ENCODE measurements around the gene NCOA7.

NCOA7 gene

DNA sequence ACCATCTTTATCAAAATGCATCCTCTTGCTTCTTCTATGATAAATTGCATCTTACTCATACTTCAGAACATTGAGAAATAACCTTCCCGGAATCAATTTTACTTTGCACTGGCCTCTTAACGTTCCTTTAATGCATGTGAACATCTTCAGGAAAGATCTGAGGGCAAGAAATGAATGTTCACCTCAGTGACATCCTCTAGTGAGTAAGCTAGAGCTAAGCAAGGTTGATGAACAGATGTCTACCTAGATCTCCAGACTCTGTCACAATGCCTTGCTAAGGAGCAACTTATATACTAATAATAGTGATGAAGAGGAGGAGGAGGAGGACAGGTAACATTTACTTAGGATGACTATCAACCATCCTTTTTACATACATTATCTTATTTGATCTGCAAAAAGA is 149.0 kb downstream of the NCOA7 start:
- H3K4me3 ChIP-seq (ENCODE audit: low read depth, low read length) = no peak overlapping the region
- DNase-seq (ENCODE audit: low read depth) = no peak
- in situ Hi-C loops (cut with HindIII; ENCODE audit: low sequenced_read_pairs) = no loop called here
- TF ChIP-seq CTCF (IDR thresholded peaks at IDR 0.05; ENCODE audit: low read depth, low read length, missing control alignments) = no peak

DNA sequence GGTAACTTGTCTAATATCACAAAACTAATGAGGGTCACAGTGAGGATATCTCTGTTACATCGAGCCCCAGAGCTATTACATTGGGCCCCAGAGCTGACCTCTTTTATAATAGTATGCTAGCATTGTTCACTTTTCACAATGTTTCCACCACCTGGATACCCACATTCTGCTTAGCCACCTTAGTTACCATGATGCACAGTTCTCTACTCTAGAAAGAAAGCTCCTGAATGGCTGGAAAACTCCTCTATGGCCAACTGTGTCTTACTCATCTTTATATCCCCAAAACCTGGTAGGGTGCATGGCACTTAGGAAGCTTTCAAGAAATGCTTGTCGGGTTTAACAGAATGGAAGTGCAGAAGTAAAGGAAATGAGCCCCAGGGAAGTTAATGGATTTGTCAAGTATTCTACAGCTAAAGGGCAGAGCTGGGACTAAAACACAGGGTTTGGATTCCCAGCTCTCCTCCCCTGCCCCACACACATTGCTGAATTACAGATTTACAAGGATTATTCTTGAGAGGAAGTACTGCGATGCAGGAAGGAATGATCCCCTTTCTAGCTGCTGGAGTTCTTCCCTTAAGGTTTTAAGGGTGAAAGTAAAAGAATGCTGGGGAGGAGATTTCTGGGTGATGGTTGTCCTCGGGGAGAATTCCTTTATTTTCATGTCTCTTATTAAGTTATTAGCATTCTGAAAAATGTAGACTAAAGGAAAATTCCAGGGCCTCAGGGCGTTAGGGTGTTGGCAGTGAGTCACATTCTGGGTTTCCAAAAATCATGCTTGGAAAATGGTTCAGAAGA is 149.7 kb downstream of the NCOA7 start:
- TF ChIP-seq CTCF (IDR thresholded peaks at IDR 0.05; ENCODE audit: low read depth, low read length, missing control alignments) = no peak
- no peak overlapping the region for H3K4me3 ChIP-seq (ENCODE audit: low read depth, low read length)
- no peak for DNase-seq (ENCODE audit: low read depth)
- in situ Hi-C loops (cut with HindIII; ENCODE audit: low sequenced_read_pairs) = no loop called here

GRCh38 chr6:125942672-125943527 is 152.1 kb downstream of the NCOA7 start:
- no peak for TF ChIP-seq CTCF (IDR thresholded peaks at IDR 0.05; ENCODE audit: low read depth, low read length, missing control alignments)
- no peak for DNase-seq (ENCODE audit: low read depth)
- in situ Hi-C loops (cut with HindIII; ENCODE audit: low sequenced_read_pairs) = no loop called here

DNA sequence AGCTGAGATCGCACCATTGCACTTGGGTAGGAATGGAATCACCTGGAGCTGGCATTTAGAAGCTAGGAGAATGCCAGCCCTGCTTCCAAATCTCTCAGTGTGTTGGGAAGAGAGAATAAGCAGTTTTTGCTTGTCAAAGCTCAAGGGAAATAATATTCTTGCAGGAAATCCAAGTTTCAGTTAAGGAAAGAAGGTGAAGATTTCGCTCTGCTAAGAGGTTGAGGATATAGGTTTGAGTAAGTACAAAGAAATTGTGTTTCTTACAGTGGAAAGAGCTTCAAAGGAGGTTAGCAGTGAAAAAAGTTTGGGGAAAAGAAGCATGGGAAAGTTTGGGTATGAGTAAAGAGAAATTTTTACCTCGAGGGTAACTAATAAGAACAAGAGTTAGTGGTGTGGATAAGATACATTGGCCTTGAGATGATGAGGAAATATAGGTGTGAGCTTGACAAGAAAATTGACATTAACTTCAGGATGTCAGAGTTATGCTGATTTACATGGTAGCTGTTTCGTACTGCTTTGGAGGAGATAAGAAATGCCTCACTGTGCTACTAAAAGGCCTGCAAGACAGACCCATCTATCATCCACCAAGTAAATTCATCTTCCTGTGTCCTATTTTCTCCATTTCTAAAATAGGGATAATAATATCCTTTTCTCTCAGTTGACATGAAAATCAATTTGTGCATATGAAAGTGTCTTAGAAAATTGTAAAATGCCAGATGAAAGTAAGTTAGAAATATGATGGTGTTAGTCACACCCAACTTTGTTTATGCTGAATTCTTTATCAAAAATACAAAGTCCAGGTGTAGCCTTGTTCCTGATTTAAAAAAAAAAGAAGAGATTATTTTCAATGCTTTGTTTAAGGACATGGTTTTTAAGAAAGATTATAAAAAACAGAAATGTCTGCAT is 153.0 kb downstream of the NCOA7 start:
- no peak for DNase-seq (ENCODE audit: low read depth)
- in situ Hi-C loops (cut with HindIII; ENCODE audit: low sequenced_read_pairs) = no loop called here
- no peak overlapping the region for H3K4me3 ChIP-seq (ENCODE audit: low read depth, low read length)
- TF ChIP-seq CTCF (IDR thresholded peaks at IDR 0.05; ENCODE audit: low read depth, low read length, missing control alignments) = no peak

More at GRCh38 chr6:125942672-125943527, 152.1 kb downstream of the NCOA7 start:
- no peak overlapping the region for H3K4me3 ChIP-seq (ENCODE audit: low read depth, low read length)

DNA sequence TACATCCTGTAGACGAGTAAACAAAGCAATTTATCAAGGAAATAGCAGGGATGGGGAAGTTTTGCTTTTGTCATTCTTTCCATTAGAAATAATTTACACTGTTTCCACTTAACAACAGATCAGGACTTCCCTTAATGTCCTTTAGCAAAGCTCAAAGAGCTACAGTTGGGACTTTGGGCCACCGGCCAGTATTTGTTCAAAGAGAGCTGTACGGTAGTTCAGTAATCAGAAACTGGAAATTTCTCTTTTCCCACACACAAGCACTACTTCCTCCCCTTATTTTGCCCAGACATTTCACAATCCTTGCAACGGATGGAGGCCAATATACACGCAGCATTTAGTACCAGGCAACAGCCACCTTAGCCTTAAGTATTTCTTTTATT is 153.7 kb downstream of the NCOA7 start:
- no peak for TF ChIP-seq CTCF (IDR thresholded peaks at IDR 0.05; ENCODE audit: low read depth, low read length, missing control alignments)
- no peak for DNase-seq (ENCODE audit: low read depth)
- no peak overlapping the region for H3K4me3 ChIP-seq (ENCODE audit: low read depth, low read length)
- in situ Hi-C loops (cut with HindIII; ENCODE audit: low sequenced_read_pairs) = no loop called here

GRCh38 chr6:125944896-125945295 is 154.1 kb downstream of the NCOA7 start:
- no peak overlapping the region for H3K4me3 ChIP-seq (ENCODE audit: low read depth, low read length)
- in situ Hi-C loops (cut with HindIII; ENCODE audit: low sequenced_read_pairs) = no loop called here
- DNase-seq (ENCODE audit: low read depth) = no peak
- TF ChIP-seq CTCF (IDR thresholded peaks at IDR 0.05; ENCODE audit: low read depth, low read length, missing control alignments) = no peak
